ENCODE measurements around the gene GABRB1.

Gene GABRB1

GRCh38 chr4:47049347-47049746 lies 18.0 kb downstream of the GABRB1 start:
- DNase-seq (ENCODE audit: low spot score), result no peak

DNA sequence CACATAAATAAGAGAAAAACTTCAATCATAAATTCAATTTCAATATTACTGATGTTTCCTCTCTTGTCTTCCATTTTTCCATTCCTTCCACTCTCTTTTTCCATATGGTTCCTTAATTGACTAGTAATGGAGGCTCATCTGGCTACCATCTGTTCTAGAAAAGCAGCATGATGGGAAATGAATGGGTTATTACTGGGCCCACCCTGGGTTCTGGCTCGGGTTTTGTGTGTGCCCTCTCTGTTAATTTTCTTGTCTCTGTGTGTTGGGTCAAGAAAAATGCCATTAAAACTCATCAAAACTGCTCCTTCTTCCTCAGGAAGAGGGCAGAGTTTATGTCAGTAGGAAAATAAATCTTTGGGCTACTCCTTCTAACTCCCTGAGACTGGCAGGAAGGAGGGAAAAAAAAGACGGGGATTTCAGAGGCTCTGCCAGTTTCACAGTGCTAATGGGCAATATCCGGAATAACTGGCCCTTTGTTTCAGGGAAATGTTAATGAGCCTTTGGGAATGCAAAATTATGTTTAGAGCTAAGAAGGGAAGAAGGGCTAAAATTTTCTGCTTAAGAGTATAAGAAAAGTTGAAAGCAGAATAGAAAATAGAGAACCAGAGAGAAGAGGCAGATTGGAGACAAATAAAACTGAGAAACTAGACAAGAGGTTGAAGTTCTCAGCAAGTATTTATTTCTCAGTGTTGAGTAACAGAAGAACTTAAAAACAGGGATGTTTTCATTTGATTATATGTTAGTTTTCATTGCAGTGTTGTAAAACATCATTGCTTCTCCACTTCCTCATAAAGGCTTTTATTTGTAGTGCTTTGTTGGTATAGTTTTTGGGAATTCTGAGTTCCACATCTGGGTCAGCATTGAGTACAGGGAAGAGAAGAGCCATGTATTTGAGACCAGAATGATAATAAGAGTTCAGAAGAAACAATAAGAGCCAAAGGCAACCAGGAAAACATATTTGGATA lies 19.7 kb downstream of the GABRB1 start:
- DNase-seq (ENCODE audit: low spot score), result no peak

- DNase-seq (ENCODE audit: low spot score), result no peak
These were observed 22.1 kb downstream of the GABRB1 start for GRCh38 chr4:47053485-47053884.

GRCh38 chr4:47054130-47054529 lies 22.8 kb downstream of the GABRB1 start:
- no peak for DNase-seq (ENCODE audit: low spot score)

DNA sequence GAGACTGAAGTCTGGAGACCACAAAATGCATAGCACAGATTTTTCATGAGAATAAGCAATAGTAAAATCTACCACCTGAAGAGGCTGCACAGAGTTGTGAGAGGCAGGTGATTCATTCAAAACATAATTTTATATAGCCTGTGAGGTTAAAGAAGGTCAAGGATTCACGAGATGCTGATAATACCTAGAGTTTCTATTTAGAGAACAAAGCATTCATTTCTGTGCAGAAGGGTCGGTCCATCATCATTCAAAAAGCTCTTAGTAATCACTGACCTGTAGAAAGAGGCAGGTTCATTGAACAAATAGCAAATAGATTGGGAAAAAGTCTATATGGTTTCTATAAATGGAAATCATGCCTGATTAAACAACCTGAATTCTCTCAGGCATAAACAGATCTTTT lies 26.6 kb downstream of the GABRB1 start:
- no peak for DNase-seq (ENCODE audit: low spot score)

DNA sequence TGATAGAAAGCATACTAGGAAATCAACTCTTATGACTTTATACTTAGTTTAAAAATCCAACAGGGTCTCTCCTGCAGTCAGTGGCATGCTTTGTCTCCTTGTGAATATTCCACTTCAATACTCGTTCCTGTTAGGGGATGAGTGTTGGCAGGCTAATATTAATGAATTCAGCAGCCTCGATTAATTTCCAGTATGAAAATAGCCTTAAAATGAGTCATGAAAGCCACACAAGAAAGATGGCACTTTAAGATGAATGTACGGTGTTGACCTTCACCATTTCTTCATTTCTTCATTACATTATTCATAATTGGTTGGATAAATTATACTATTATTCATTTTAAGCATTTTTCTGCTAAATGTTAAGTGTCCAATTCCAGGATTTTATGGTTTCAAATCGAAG lies 29.2 kb downstream of the GABRB1 start:
- no peak for DNase-seq (ENCODE audit: low spot score)

DNA sequence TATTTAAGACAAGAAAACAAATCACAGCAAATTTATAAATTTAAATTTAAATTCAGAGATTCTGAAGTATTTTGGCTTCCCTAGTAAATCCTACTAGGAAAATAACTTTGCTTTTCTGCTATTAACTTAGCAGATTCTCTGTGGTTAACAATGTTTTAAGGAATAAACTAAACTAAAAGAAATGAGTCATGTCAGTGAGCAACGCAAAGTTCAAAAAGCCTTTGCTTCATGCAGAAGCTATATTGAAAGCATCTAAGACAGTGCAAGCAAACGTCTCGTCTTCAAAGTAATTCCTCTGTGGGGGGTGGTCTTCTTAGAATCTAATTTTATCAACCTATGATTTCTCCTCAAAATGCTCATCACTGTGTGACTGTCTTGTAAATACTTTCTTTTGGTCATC lies 30.1 kb downstream of the GABRB1 start:
- DNase-seq (ENCODE audit: low spot score), result no peak

- DNase-seq (ENCODE audit: low spot score), result no peak
These were observed 33.7 kb downstream of the GABRB1 start for GRCh38 chr4:47065051-47065481.

- DNase-seq (ENCODE audit: low spot score), result no peak
These were observed 37.6 kb downstream of the GABRB1 start for GRCh38 chr4:47068986-47069385.

DNA sequence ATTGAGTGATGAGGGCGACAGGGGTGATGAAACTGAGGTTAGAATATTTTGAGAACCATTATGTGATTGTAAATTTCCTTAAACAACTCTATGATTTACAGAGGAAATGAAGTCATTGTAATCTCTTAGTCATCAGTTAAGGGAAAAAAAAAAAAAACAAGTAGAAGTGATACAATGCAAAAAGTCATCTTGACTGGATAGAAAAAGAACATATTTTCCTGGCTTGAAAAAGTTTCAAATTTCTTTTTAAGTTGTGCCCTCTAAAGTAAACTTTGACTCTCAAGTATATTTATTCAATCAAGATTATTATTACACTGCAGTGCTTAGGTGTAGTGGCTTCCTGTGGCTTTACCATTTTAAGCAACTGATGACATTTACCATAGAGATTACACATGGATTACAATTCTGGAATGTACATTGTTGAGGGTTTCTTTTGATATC lies 40.6 kb downstream of the GABRB1 start:
- no peak for DNase-seq (ENCODE audit: low spot score)

DNA sequence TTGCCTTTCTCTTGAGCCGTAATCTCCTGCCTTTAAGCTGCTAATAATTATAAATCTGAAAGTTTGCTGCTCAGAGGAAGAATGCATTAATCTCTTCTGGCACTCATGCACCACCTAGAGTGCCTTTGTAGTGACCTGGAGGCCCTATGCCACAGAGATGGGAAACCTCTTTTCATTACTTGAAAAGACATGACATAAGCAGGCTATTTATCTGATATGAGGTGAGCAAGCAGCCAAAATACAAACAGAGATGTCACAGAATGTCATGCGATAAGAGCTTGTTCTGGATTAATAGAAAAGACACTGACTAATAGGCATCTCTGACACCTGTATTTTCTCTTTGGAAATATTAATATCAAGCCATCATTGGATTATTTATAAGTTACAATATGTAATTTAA lies 42.3 kb downstream of the GABRB1 start:
- no peak for DNase-seq (ENCODE audit: low spot score)

- DNase-seq (ENCODE audit: low spot score), result no peak
These were observed 43.4 kb downstream of the GABRB1 start for GRCh38 chr4:47074816-47075215.

DNA sequence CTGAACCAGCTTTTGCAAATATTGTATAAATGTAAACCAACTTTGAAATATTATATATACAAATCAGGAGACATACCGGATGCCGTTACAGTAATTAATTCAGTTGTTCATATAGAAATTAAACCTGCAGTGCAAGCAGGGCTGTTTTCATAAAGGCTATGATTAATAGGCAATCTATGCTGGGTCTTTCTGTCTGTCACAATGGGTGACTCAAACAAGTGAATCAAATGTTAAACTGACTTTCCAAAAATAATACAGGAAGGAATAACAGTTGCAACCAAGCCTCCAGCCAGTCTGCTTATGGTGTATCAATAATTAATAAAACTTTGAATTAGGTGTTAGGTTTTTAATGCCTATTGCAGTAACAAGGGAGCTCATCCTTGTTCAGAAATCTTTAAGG lies 43.9 kb downstream of the GABRB1 start:
- DNase-seq (ENCODE audit: low spot score), result no peak

DNA sequence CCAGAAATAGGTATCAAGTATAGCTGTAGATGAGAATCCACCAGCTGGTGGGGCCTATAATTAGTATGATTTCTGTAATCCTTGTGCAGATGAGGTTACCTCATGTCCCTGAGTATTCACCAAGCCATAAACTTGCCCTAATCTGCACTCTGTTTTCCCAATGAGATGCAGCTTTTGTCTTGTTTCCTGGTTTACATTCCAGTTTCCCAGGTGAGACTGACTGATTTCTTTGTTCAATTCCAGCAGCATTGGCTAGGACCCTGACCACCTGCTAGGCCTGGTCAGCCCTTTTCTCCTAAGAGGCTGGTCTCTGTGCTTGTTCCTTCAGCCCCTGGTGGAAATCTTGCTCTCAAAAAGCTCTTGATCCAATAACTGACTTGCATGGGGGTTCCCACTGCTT lies 44.6 kb downstream of the GABRB1 start:
- no peak for DNase-seq (ENCODE audit: low spot score)

DNA sequence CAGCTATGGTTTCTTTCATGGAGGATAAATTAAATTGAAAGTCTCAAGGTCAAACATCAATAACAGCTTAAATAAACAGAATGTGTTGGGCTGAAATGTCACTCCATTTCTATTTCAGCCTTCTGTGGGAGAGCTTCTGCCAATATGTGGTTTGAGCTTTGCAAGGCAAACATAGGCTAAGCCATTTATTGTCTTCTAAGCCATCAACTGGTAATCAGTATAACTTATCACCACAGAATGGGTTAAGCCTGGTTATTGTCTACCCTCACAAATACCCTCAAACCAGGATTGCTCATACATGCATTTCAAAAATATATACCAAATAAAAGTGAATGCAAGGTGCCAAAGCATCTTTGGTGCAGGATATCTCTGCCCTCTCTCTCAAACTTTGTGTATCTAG lies 52.7 kb downstream of the GABRB1 start:
- no peak for DNase-seq (ENCODE audit: low spot score)

DNA sequence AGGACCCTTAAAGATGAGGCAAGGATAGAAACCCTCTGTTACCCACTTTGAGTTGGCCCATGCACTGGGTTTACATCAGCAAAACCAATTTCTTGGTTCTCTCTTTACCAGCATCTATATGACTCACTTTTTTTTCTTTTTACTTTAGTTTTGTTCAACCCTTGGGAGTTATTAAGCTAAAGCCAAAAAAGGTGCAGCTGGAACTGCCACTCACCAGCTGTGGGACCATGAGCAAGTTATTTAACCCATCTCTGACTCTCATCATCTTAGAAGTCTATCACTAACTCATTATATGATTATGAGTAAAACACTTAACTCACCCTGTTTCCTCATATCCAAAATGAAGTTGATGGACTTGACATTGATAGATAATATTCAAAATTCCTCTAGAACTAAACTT lies 53.4 kb downstream of the GABRB1 start:
- DNase-seq (ENCODE audit: low spot score), result no peak

- DNase-seq (ENCODE audit: low spot score), result no peak
These were observed 56.9 kb downstream of the GABRB1 start for GRCh38 chr4:47088298-47088697.

- DNase-seq (ENCODE audit: low spot score), result no peak
These were observed 64.5 kb downstream of the GABRB1 start for GRCh38 chr4:47095884-47096283.

- DNase-seq (ENCODE audit: low spot score), result no peak
These were observed 70.1 kb downstream of the GABRB1 start for GRCh38 chr4:47101453-47101852.

DNA sequence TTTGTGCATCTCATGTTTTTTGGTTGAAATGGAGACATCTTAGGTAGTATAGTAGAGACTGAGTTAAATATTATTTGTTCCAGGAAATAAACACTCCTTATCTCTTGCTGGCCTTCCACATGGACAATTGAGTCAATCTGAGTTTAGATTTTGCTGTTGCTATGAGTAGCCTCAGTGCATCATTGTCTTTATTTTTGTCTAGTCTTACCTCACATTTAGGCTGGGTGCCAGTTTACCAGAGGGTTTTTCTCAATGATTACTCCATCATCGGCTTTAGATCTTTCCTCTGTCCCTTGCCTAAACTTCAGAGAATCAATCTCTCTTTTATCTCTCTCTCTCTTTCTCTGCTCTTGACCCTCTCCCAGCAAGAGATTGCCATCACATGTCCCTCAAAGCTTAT lies 73.6 kb downstream of the GABRB1 start:
- DNase-seq (ENCODE audit: low spot score), result no peak

DNA sequence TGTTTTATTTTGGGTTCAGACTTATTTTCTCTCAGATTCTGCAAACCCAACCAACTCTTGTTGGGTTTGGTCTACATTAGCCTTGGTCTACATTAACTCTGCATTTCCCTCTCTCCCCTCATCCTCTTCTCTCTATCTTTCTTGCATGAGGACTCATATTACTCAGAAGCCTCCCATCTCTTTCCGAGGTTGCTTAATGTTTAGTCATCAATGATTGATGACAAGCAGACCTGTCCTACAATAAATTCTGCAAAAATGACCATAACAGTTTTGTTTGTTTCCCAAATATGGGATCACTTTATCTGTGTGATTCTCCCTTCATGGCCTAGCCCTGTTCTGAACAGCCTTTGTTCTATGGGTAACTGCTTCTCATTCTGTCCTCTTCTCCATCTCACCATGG lies 75.2 kb downstream of the GABRB1 start:
- DNase-seq (ENCODE audit: low spot score), result no peak

GRCh38 chr4:47109379-47109778 lies 78.0 kb downstream of the GABRB1 start:
- no peak for DNase-seq (ENCODE audit: low spot score)

DNA sequence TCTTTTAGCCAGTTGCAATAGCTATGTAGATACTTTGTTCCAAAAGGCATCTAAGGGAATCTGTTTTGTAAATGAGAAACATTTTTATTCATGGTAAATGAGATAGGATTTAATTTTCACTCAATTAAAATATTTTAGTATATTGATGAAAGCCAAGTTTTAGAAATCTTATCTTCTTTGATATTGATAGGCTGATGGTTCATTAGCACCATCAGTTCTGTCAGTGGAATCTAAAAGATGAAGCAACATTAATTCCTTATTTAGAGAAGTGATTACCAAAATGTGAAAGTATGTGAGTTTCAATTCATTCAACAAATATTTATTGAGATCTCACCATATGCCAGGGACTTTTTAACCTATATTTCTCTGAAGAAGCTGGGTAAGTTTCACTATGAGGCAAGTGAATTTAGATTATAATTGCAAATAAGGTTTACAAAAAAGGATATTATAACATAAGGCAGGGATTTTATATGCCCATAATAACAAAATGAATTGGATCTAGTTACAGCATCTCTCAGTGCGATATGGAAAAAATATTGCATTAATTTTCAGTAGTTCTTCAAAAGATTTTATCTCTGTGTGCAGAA lies 79.3 kb downstream of the GABRB1 start:
- no peak for DNase-seq (ENCODE audit: low spot score)
